HG02973 (cell line): Measurements from ENCODE around the gene SAYSD1.
"Not testable (repeated sequence)": the region's sequence is repeated elsewhere in the genome, so short reads cannot be mapped to it uniquely, and the experiment has no call there.

Source experiments
- ATAC-seq: cut with Tn5 transposase; IDR thresholded peaks from one replicate; pipeline ENCODE4 v1.9.1; 2021; ENCODE audit warnings: moderate library complexity; ENCODE audit not compliant: unreplicated experiment

The SAYSD1 gene, protein sequence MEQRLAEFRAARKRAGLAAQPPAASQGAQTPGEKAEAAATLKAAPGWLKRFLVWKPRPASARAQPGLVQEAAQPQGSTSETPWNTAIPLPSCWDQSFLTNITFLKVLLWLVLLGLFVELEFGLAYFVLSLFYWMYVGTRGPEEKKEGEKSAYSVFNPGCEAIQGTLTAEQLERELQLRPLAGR

DNA sequence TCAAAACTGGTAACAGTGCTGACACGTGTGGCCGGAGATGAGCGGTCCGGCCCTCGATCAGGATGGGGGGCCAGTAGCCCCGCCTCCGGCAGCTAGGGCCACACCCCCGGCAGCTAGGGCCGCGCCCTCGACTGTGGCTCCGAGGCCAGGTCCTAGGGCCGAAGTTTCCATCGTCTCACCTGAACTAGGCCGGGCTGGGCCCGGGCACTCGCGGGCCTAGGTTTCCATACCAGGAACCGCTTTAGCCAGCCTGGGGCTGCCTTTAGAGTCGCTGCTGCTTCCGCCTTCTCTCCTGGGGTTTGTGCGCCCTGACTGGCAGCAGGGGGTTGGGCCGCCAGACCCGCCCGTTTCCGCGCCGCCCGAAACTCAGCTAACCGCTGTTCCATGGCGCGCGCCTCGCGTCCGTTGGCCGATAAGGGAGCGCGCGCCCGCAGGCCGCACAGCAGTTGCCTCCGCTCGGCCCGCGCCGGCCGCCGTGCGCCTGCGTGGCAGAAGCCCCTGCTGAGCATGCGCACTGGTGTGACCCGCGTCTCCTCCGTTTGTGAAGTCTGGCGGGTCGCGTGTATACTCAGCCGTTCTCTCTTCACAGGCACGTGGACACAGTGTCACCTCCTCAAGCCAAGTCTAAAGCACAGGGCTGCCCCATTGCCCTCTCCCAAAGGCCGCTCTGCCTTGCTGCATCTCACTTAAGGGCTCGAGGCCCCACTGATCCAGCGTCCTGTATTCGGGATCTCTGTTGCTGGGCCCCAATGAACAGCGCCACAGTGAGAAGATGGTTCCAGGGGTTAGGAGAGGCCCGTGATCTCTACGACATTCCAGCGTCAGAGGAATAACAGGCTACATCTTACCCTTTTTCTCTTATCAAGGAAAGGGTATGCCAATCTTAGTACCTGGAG is at the start of gene SAYSD1:
TSS of gene SAYSD1 (minus strand) at position 483 of the 896 bp plus-strand sequence. CDS start at position 386, 97 bp downstream.
- ATAC-seq: peak; percentile 88

DNA sequence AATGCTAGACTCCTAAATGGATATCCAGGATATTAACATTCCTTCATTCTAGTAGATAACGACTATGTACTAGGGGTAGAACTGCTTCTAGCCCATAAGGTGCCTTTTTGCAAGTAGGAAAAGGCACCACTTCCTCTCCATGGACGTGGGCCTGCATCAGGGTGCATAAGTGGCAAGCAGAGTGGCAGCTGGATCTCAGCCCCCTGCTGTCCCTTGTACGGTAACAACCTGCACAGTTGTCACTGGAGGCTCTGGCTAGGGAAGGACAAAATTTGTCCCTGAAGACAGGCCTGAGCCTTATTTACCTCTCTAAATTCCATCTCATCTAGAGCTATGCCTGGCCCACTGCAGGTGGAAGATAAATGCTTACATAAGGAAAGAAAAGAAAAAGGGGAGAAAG is 42.5 kb upstream of the SAYSD1 start:
- no peak for ATAC-seq

DNA sequence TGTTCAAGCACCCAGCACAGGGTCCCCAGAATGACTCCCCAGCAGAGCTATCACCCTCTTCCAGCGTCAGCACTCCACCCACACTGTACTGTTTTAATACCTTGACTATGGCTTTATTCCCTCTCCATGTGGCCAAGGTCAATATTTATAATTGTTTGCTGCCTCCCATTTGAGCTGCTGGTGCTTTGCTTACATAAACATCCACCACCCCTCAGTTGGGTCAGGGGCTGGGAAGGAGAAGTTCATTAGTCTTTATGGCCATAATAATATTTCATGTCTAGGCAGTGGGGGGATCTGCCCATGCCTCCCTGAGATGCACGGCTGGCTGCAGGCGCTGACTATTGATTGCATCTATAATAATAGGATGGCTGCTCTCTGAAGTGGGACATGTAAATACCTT is 41.8 kb upstream of the SAYSD1 start:
- no peak for ATAC-seq

DNA sequence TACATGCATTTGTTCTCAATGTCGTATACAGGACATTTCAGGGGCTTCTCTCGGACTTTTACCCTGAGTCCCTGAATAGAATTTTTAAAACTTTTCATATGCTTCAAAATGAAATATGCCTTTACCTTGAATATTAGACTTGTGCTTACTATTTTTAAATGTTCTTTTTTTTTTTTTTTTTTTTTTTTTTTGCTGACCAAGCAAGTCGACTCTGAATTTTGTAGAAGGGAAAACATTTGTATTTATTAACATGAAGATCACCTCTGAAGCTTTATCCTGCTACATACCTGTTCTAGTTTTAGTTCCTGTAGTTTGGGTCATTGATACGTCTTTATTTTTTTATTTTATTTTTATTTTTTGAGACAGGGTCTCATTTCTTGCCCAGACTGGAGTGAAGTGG is 39.7 kb upstream of the SAYSD1 start:
- no peak for ATAC-seq

DNA sequence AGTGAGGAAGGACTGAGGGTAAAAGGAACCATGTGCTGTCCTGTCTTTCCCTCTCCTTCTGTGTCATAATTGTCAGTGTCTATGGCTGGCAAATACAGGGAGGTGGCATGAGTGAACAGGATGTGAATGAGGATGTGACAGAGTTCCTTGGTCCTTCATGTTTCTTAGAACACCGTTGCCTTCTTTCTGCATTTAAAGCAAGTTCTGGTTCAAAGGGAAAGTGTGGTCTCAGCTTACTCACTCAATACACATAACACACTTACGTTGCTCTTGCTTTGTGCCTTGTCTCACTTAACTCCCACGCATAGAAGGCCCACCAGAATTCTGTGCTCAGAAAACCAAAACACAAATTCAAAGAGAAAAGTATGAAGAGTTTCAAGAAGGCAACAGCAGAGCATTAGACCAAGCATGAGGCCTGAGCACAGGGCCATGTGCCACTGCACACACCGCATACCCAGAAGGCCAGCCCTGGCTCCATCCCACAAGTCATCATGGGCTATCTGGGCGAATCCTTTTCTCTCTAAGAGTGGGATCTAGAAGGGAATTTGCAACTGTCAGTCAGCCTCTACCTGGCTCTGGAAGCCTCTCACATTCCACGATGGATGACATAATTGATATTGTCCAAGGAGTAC is 38.9 kb upstream of the SAYSD1 start:
- ATAC-seq: no peak

DNA sequence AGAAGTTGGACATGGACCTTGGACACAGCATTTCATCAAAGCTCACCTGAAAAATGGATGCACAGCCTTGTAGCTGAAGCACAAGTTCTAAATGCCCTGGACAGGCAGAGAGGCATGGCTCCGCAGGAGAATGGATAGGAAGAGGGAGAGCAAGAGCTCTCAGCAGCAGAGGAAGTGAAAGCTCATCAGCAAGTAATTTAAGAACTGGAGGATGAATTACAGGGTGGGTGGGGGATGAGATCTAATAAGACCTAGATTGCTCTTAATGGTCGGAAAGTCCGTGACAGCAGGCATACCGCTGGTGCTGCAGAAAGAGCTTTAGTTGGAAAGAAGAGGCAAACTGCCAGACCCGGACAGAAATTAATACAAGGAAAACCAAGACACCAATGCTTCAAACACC is 37.3 kb upstream of the SAYSD1 start:
- ATAC-seq: no peak

DNA sequence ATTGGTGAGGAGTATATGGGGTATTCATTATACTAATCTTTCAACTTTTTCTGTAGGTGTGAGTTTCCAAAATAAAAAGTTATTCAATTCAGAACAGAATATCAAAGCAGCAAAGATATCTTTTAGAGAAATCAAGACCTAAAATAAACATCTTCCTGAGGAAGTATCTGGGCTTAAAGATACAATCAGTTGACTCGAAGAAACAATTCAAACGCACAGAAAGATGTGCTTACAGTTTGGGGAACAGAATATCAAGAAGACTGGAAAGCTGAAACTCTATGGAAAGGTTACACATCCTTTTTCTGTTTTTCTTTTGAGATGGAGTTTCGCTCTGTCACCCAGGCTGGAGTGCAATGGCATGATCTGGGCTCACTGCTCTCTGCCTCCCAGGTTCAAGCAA is 36.2 kb upstream of the SAYSD1 start:
- no peak for ATAC-seq

DNA sequence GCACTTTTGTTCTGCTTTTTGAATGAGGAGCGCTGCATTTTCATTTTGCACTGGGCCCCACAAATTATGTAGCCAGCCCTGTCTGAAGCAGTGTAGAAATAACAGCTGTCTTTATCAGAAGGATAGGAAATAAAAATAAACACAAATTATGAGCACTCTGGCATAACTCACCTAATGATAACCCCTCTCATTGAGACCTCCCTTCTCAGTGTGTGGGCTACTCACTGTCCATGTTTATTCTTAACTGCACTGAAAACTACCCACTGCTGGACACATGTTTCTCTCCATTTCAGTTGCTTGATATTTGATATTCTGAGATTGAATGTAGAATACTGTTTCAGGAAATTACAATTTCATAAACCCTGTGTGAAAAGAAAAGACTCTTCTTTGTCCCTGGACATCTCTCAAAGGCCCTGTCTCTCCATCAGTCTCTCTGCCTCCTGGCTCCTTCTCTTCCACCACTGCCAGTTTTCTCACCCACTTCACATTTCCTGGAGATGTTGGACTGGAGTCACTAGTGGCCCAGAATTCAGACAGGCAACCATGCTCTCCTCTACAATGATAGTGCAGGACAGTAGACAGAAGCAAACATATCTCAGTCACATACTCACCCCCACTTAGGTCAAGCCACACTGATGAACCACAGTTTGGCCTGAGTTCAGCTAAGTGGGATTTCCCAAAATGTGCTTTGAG is 29.6 kb upstream of the SAYSD1 start:
- no peak for ATAC-seq

DNA sequence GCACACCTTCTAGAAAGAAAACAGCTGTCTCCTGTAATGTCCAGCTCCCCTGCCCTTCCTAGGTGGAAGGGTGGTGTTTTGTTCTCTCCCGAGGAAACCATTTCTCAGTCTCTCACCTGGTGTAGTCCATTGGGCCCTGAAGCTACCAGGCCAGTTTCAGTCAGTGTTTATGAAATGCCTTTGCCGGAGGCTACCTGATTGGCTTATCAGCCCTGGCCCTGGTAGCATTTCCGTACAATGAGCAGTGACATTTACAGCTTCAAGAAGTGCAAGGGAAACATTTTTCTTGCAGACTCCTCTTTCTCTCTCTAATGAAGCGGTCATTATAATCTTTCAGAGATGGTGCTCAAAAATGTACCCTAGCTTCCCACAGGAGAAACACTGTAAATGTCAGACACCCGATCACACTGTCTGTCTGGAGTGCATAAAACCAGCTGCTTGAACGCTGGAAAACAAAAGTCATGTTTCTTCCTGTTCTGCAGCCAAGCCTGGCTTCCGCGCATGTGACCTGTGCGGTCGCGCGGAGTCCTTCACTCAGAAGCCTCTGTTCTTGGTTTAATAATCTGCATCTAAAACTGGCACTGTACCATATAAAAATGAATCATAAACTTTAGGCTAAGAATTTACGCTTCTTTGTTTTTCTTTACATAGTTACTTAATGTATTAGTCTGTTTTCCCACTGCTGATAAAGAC is 28.4 kb upstream of the SAYSD1 start:
- ATAC-seq: no peak

DNA sequence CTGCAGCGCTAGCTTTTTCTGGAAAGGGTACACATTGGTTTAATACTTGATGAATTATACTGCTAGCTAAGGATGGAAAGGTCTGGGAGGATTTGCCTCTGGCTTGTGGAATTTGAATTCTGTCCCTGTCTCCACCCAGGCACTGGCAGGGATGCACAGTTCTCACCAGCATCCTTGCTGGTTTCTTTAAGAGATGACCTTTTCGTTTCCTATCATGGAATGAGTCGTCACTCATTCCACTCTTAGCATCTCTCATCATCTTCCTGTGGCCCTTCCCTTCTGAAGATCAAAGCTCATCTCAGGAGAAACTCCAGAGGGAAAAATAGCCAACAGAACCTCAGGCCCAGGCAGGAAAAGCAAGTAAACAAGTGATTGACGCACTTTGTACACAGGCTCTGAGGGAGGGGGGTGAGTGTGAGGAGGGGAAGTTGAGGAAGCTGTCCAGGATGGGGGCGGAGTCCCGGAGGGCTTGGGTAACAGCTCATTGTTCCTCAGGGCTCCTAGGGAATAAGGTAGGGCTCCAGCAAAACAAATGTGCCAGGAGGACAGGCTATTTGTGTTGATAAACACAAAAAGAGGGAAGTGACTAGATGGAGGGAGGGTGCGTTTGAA is 25.7 kb upstream of the SAYSD1 start:
- ATAC-seq: no peak

DNA sequence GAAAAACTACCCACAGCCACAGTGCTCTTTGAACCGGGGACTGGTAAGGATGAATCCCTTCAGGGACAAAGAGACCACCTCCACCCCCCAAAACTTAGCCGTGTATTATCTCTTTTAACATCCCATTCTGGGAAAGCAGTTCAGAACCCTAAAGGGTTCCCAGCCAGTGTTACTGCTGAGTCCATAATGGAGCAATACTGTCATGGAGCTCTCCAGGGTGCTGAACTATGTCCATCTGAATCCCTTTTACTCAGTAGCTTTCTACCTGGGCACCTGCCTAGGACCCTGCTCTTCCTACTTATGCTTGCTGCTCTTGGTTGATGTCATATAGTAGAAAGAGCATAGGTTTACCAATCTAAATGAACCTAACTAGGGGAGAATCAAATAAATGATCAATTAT is 22.3 kb upstream of the SAYSD1 start:
- no peak for ATAC-seq

DNA sequence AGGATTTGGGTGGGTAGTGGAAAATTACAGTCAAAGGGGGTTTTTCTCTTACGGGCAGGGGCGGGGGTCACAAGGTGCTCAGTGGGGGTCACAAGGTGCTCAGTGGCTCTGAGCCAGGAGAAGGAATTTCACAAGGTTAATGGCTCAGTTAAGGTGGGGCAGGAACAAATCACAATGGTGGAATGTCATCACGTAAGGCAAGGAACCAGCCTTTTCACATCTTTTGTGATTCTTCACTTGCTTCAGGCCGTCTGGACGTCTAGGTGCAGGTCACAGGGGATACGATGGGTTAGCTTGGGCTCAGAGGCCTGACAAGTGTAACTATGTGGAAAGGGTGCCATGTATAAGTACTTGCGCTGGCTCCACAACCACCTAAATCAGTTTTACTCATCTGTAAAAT is 21.2 kb upstream of the SAYSD1 start:
- ATAC-seq: not testable (repeated sequence)

DNA sequence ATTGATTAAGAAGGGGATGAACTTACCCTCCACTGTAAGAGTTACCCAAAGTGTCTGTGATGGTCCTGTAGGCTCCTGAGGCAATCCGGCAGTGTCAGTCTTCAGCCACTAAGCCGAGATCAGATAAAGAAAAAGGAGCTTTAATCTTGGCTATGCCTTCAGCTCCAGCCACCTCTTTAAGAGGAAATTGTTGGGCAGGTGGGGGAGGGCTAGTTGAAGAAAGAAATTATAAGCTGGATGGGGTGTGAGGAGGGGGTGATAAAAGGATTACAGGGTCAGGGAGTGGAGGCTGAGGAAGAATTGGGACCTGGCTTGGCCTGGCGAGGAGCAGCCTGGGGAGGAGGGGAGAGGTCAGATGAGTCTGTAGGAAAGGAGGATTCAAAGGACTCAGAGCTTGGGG is 19.8 kb upstream of the SAYSD1 start:
- not testable (repeated sequence) for ATAC-seq

DNA sequence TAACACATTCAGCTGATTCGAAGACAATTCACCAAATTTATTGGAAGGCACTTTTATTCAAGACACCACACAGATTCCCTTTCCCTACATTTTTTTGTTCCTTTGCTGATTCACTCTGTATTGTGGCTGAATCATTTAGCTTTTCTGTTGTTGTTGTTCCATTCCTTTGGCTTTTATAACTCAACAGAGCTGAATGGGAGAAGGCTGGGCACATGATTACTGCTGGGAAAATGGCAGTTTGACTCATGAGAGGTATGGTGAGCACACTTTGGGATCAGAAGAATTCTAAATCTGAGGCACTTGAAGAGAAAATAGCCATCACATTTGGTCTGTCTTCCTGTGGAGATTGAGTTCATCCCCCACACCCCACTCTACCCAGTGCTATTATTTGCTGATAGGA is 15.7 kb upstream of the SAYSD1 start:
- no peak for ATAC-seq

DNA sequence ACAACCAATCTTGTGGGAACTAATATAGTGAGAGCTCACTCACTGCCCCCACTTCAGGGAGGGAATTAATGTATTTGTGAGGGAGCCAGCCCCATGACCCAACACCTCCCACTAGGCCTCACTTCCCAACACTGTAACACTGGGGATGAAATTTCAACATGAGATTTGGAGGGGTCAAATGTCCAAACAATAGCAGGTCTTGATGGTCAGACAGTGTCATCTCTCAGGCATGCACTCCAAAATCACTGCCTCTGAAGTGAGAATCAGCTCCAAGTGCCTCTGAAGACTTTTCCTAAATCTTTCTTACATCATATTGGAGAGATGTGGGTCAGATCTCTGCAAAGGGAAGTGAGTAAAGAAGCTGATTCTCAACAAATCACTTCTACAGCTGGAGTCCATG is 13.8 kb upstream of the SAYSD1 start:
- ATAC-seq: no peak

DNA sequence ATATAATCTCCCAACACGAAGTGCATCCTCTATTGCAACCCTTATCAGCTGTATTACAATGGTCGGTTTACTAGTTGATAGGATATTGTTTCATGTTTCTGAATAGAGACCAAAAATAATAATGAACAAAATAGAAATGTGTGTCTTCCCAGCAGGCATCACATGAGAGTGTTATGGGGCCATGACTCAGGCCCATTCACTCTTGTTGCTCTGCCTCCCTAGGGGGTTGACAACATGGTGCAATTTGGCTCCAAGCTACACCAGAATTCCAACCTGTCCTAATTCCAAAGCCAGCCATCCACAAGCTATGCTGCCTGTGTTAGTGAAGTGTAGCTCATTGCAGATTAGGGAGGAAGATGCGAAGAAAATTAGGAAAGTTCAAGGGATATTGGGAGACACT is 13.1 kb upstream of the SAYSD1 start:
- ATAC-seq: no peak

DNA sequence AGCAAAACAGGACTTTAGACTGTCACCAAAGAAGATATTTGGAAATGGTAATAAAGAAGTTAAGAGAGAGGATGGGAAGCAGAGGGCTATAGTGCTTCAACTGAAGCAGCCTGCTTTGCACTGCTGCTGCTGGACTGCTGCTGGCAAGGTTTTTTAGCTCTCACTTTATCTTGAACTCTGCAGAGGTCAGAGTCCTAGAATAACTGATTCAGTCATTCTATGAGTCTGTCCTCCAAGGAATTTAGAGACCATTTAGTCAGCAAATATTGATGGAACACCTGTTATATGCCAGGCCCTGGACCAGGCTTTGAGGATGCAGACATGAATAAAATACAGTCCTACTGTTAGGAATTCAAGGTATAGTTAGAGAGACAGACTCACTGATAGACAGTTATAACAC is 9.1 kb upstream of the SAYSD1 start:
- no peak for ATAC-seq

DNA sequence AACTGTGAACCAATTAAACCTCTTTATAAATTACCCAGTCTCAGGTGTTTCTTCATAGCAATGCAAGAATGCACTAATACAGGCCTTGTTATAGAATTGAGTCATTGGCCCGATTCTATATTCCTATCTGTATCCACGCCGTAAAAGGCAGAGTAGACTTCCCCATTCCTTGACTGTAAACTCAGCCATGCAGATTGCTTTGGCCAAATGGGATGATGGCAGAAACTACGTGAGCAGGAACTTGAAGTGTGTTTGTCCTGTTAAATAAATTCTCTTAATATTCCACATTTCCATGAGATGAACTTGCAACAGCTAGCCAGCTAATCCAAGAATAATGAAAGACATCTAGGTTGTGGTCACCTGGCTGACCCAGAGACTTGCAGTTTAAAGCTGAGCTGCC is 3.9 kb upstream of the SAYSD1 start:
- ATAC-seq: no peak

DNA sequence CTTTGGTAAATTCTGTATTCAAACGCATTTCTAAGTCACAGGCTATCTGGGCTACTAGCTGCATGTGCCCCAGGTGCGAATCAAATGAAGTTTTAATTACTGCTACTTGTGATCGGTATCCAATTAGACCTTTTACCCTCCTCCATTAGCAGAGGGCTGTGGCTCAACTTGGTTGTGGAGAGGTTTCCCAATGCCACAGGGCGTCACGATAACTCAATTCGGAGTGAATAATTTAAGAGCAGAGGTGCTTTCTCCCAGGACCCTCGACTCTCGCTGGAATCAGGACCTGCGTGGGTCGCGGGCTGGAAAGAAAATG is 640 bp downstream of the SAYSD1 start:
- ATAC-seq: peak; percentile 15

DNA sequence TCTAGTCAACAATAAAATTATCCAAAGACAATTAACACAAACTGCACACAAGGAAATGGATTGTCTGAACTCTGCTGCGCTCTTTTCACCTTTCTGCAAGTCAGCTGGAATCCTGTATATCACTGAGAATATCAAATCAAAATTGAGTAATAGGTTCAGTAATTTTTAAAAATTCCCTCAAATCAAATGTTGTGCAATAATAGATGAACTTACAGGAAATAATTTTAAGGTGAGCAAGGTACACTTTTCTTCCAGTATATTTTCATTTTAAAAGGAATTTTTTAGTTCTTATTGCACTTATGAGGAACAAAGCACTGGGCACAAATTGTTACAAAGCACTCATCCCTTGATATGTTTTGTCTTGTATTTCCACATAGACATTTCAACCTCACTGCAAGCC is 1.2 kb downstream of the SAYSD1 start:
- no peak for ATAC-seq

DNA sequence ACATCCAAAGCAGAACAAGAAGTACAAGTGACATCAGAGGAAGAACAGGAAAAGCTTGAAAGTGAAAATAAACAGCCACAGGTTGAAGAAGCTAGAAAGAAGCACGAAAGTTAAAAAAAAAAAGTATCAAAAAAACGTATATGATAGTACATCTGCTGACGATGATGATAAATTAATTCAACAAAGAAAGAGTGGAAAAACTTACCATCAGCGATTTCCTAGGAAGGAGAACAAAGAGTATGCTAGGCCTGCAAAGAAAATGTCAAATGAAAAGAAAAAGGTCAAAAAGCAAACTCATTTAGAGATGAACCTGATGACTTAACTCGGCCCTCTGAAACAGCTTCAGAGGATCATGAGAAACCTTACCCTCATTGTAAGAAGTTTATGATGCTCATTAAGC is 3.7 kb downstream of the SAYSD1 start:
- ATAC-seq: no peak
